Femur (tissue), 1 donor: Measurements from ENCODE around the gene NUDCD3.
A peak's percentile ranks its signal among the peaks of the same experiment; 100 is the strongest.

Experiments
- DNase-seq: peaks from one replicate; pipeline ENCODE4 v3.0.0-alpha.2; 2017

NUDCD3 gene

DNA sequence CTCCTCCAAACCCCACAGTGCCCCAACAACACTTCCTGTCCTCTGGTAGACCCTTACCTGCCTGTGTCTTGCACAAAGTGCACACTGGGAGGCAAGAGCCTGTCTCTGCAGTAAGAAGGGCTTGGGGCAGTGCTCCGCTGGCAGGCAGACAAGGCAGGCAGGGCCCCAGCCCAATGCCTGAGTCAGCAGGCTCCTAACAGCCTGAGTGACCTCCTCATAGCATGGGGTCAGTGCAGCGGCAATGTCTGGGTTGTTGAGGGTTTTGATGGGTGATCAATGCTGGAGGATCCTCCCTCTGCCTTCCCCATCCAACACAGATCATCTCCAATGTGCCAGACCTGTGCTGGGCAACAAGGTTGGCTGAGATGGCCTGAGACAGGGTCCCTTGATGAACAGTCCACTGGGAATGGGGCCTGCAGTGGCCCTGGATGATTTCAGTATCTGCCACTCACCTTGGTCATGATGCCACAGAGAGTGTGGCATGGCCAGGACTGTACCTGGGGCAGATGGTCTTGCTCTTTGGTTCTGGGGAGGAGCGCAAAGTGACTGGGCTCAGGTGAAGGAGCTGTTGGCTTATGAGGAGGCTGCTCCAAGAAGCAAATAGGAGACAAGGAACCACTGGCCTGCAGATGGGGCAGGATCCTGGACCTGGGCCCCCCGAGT lies 109.5 kb downstream of the NUDCD3 start:
- peak; percentile 11 for DNase-seq

- DNase-seq, result peak; percentile 7
These were observed 110.1 kb downstream of the NUDCD3 start for GRCh38 chr7:44380189-44380830.

GRCh38 chr7:44379366-44380188 lies 110.9 kb downstream of the NUDCD3 start:
- peak; percentile 9 for DNase-seq

- DNase-seq, result no peak
These were observed 111.7 kb downstream of the NUDCD3 start for GRCh38 chr7:44378744-44379143.

- DNase-seq, result peak; percentile 17
These were observed 112.6 kb downstream of the NUDCD3 start for GRCh38 chr7:44377681-44378421.

DNA sequence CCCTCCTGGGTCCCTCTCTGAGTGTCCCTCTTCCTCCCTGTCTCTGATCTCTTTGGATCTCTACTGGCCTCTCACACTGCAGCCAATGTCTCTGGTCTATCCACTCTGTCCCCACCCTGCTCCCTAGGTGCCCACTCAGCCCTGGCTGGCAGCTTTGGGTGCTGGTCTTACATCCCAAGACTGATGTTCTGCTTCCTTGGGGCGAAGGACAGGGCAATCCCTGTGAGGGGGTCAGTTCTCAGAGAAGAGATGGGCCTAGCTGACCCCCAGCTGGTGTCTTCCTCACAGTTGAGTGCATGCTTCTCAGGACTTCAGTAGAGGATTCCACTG lies 113.4 kb downstream of the NUDCD3 start:
- DNase-seq, result peak; percentile 8

- no peak for DNase-seq
These were observed 113.9 kb downstream of the NUDCD3 start for GRCh38 chr7:44376429-44377133.

DNA sequence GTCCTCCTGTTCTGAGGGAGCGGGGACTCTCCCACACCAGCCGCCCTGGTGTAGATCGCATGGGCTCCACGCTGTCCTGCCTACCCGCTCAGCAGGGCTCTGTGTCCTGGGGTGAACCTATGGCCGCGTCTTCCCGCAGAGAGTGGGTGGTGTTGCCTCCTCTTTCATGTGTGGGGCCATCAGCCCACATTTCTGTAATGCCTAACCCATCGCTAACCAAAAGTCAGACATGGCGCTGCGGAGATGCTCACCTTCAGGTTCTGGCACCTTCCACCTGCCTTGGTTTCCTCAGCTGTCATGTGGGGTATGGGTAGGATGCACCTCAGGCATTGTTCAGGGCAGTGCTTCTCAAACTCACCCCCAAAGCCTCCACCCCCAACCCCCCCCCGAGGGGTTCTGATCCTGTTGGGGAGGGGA lies 114.5 kb downstream of the NUDCD3 start:
- peak; percentile 10 for DNase-seq

DNA sequence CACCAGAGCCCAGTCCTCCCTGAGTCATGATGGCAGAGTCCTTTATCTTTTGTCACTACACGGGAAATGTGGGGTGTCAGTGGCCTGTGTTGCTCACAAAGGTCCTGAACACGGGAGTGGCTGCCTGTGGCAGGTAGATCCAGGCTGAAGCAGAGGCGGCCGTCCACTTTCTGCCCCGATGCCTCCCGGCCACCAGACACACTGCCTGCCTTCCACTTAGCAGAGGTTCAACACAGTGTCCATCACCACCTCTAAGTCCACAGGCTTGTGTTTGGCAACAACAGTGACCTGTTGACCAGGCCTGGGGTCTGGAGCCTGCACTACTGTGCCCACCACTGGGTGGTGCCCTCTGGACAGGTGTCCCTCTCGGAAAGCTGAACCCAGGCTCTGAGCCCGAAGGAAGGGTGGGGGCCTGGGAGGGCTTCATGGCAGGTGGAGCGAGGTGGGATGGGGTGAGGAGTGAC lies 115.2 kb downstream of the NUDCD3 start:
- peak; percentile 13 for DNase-seq

GRCh38 chr7:44374007-44374763 lies 116.3 kb downstream of the NUDCD3 start:
- peak; percentile 10 for DNase-seq

- no peak for DNase-seq
These were observed 117.1 kb downstream of the NUDCD3 start for GRCh38 chr7:44373418-44373740.

DNA sequence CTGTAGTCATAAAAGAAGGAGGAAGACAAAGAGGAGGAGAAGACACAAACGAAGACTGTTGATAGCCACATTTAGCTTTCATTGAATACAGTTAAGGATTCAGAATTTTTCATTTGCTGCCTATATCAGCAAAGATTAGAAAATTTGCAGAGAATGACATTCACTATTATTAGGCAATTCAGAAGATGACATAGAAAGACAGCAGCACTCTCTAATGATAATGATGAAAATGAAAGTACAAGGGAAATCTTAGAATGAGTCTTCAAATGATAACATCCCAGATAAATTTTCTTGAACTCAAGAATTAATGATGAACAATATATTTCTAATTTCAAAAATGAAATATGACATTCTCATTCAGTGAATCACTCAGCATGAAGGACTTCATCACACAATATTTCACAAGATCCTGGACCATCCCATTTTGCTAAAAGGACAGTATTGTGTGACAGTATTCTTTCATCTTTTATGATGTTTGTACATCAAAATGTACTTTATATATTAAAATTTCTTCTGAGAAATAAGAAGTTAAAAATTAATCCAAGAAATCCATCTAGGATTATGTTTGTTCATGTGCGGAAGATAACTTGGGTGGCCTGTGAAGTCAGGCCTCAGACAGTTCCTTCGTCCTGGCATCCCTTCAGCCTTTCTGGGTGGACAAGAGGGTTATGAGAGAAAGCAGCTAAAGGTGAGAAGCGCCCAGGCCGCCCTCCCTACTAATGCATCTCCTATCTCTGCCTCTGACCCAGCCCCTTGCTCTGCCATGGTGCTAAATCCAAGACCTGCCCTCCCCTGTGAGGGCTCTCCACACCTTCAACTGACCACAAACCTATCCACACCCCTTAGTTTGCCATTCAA lies 117.7 kb downstream of the NUDCD3 start:
- DNase-seq, result no peak

DNA sequence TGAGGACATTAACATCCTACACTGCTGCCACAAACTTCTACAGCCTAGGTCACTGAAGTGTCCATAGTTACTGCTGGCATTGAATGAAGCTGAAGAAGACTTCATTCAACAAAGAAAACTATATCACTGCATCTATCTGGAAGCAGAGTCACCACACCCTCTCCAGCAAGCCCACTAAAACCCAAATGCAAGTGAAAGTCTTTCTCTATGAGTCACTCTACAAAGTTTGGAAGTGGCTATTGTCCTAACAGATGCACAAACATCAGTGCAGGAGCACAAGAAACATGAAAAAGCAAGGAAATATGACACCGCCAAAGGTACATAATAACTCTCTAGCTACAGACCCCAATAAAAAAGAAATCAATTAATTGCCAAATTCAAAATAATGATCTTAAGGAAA lies 121.6 kb downstream of the NUDCD3 start:
- no peak for DNase-seq

DNA sequence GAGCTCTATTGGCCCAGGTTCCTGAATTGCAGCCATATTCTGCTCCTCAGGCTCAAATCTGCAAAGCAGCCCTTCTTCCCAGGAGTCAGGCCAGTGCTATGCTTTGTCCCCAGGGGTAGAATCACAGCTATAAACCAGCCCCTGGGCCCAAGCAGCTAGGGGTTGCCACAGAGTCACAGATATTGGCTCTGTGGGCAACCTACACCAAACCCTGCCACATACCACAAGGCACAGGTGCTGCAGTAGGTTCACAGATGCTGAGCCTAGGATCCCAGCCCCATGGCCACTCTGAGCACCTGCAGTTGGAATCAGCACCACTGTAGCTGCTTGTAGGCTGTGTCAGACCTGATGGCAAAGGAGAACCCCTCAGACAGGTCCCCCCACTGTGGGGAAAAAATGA lies 122.0 kb downstream of the NUDCD3 start:
- no peak for DNase-seq

DNA sequence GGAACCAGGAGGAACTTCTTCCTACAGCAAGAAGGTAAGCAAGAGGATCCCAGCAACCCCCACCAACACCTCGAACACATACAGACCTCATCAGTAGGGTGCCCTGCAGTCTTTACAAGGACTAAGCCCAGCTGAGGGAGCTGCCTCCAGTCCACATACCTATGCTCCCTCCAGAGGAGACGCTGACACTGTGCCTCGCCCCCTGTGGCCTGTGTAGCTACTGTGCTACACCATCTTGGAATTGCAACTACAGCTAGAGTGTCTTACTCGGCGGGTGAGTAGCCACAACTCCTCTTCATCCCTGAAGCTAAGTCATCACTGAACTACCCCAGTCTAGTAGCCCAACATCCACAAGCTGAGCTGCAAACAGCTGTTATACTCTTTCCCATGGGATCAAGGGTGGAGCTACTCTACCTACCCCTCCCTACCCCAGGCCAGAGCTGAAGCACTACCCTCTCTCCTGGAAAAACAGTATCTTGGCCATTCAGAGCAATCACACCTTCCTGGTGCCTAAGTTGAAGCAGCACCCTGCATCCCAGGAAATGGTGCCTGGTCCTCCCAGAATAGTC lies 122.9 kb downstream of the NUDCD3 start:
- DNase-seq, result no peak

GRCh38 chr7:44366986-44367385 lies 123.5 kb downstream of the NUDCD3 start:
- DNase-seq, result no peak

- no peak for DNase-seq
These were observed 136.8 kb downstream of the NUDCD3 start for GRCh38 chr7:44353668-44354067.

DNA sequence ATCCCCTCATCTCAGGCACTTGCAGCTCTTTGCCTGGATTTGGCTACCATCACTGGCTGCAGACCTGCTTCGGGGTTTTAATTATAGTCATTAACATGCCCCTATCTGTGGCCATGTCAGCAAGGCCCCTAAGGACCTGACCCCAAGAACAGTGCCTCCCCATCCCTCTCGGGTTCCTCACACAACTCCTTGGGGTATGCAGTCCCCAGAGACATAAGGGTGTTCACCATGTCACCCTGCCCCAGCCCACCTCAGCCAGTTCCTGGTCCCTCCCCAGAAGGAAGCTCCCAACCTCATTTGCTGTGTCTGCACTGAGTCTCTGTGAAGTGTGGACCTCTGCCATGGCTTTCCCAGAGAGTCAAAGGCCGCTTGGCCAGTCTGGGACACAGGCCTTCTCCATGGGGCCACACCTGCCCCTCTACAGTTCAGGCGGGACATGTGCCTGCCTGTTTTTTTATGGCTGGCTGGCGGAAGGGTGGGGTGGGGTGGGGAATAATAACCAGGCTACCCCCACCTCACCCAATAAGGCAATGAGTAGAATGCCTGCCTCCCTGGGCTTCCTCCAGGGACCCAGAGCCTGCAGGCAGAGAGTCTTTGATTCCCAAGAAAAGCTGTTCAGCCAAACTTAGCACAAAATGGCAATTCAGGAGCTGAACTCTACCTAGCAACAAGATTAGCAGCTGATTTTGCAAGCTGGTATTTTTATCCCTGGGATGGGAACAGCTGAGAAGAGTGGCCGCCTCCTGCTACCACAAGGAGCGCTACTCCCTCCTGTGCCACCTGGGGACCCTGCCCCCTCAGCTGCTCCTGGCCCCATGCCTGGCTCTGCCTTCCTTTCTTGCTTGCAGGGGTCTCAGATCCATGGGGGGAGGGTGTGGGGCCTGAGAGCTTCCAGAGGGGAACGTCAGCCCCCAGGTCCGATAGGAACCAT lies 141.3 kb downstream of the NUDCD3 start:
- DNase-seq, result no peak

DNA sequence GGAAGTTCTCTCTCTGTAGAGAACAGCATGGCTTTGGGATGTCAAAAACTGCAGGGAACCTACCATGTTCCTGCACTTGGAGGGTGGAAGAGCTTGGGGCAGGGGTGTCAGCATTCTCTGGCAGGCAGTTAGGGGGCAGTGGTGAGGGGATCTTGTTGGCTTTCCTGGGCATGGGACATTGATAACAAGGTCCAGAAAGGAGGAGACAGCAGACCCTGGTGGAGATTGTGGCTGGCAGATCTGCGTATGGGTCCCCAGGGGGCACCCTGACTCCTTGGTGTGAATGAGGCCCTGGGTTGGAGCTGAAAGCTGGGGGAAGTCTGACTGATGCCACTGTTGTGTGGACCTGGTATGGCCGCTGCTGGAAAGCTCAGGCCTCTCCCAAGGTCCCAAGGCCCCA lies 142.2 kb downstream of the NUDCD3 start:
- DNase-seq, result no peak
